GM21423 (cell line): ENCODE data around the gene BFSP2.
"Not testable (repeated sequence)": the region's sequence is repeated elsewhere in the genome, so short reads cannot be mapped to it uniquely, and the experiment has no call there.

Experiments
- ATAC-seq: cut with Tn5 transposase; IDR thresholded peaks from one replicate; pipeline ENCODE4 v1.9.1; 2021; ENCODE audit warnings: mild to moderate bottlenecking, moderate library complexity; ENCODE audit not compliant: unreplicated experiment

BFSP2 gene

GRCh38 chr3:133477487-133477886, 77.6 kb downstream of the BFSP2 start:
- peak; percentile 44 for ATAC-seq

- no peak for ATAC-seq
Measured at GRCh38 chr3:133478624-133479023, 78.8 kb downstream of the BFSP2 start.

- ATAC-seq = no peak
Measured at GRCh38 chr3:133479401-133479800, 79.5 kb downstream of the BFSP2 start.

DNA sequence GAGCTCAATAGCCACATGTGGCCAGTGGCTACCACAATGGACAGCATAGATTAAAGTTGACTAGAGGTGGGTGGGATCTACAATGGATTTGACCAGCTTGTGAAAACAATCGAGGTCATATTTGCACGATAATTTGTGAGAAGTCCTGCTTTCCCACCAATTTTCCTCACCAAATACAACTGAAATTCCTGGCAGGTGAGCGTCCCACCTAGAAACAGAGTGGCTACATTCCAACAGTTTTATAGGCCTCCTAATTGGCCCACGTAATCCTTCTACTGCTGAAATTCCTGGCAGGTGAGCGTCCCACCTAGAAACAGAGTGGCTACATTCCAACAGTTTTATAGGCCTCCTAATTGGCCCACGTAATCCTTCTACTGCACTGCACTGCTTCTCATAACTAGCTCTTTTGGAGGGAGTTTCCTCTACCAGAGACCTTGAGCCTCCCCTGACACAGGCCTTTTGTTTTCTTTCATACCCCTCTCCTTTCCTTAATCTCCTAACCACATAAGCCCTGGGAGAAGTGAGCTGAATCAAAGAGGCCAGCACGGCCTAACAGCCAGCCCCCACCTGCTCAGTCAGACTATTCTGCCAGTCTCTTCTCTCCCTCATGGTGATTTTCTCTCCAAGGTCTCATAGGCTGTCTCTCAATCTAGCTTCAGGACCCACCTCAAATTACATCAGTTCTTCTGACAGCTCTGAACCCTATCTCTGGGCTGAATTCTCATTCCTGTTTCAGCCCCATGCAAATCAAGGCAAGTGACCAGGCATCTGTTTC, 80.2 kb downstream of the BFSP2 start:
- peak; percentile 37 for ATAC-seq

GRCh38 chr3:133482474-133482873, 82.6 kb downstream of the BFSP2 start:
- not testable (repeated sequence) for ATAC-seq

- ATAC-seq = no peak
Measured at GRCh38 chr3:133486658-133487057, 86.8 kb downstream of the BFSP2 start.

GRCh38 chr3:133487204-133487603, 87.3 kb downstream of the BFSP2 start:
- no peak for ATAC-seq

DNA sequence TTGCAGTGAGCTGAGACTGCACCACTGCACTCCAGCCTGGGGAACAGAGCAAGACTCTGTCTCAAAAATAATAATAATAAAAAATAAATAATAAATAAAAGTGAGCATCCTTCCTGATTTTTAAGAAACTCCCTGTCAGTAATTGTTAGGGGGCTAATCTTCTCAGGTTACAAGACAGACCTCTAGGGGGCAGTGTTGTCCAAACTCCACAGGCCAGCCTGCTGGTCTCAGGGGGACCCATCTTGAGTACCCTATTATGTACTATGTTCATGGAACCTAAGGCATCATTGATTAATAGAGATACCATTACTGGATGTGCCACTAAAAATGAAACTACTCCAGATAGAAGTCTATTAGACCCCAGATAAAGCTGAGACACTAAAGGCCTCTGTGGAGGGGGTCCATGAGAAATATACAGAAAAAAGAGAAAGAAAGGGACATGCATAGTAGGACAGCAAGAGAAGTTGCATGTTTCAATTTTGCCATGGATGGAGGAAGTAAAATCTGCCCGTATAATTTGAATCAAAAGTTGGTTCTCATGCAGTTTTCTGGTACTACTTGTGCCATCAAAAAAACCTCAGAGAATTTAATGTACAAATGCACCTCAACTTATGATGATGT, 88.2 kb downstream of the BFSP2 start:
- no peak for ATAC-seq

- ATAC-seq = no peak
Measured at GRCh38 chr3:133488785-133489367, 89.0 kb downstream of the BFSP2 start.

- no peak for ATAC-seq
Measured at GRCh38 chr3:133489466-133490085, 89.7 kb downstream of the BFSP2 start.

DNA sequence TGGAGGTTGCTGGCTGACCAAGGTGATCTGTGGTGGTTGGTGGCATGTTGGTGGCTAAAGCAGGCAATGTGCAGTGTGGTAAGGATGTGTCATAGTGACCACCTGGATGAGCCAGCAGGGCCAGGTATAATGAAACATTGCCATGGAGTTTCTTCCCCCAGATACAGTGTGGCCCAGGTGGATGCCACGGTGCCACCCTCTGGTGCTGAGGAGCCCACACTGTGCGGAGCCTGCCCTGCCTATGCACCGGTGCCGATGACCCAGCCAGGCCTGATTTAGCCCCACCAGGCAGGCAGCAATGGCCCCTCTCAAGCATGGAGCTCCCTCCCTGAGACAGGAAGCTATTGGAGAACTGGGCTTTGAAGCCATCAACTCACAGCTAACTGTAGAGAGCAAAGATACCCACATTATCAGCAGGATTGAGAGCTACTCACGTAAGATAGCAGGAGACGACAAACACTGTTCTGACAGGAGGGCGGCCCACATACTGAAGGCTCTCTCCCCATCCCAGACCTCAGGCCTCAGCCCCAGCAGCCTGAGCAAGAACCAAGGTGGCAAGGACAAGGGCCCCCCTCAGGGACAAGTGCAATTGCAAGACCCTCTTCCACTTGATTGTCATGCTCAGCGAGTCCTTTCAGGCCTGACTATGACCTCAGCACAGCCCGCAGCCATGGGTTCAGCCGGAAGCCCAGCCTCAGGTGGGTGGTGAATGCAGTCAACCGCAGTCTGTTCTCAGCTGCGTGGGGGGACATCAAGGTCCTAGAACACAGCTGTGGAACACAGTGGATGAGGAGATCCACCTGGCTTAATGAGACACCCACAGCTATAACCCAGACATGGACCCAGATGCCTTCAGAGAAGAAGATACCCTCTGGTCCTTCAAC, 90.9 kb downstream of the BFSP2 start:
- ATAC-seq = peak; percentile 89

DNA sequence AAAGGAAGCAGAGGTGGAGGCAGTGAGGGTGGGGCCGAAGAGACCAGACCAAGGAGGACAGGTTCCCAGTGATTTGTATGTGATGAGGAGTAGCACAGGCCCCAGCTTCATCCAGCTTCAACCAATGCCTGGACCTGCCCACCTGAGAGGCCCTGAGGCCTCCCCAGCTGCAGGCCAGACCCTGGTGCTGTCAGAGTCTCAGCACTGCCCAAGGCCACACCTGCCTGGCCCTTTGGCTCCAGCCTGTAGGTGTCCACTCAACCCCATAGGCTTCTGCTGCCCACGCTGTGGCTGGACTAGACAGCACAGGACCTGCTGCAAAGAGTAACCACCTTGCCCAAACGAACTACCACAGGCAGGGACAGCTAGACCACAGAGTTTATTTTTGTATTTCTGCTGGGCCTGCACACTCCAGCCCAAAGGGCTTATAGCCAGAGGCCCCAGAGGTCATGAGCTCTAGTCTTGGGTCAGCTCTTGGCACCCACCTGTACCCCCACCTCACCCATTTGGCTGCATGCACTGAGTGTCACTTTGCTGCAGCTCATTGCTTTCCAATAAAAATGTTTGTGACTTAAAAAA, 91.7 kb downstream of the BFSP2 start:
- peak; percentile 17 for ATAC-seq

DNA sequence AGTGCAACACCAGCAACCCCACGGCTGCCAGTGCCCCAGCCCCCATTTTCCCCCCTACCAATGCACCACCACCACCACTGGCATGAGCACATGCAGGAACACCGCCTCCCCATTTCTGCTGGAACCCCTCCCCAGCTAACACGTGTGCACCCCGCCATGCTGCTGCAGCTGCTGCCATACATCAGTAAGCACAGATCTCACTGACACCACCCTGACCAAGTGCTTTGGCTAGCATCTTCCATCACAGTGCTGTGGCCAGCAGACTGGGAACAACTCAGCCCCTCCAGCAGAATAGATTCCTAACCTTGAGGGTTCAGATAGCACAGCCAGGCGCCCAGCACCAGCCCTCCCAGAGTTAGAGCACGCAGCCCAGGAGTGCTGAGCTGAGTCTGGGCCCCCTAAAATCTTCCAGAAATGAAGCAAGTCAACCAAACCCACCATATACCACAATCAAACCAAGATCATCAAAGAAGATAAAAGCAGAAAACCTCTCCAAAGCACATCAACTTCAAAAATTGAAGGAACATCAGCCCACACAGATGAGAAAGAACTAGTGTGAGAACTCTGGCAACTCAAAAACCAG, 92.4 kb downstream of the BFSP2 start:
- no peak for ATAC-seq

DNA sequence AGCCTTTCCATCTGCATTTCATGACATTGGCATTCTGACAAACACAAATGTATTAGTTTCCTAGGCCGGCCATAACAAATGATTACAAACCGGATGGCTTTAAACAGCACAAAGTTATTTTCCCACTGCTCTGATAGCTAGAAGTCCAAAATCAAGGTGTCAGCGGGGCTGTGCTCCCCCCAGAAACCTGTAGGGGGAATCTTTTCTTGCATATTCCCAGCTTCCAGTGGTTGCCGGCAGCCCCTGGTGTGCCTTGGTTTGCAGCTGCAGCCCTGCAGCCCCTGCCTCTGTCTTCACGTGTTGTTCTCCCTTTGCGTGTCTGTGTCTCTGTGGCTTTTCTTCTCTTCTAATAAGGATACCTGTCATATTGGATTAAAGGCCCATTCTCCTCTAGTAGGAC, 94.6 kb downstream of the BFSP2 start:
- no peak for ATAC-seq

- not testable (repeated sequence) for ATAC-seq
Measured at GRCh38 chr3:133502542-133502941, 102.7 kb downstream of the BFSP2 start.

GRCh38 chr3:133503409-133503808, 103.6 kb downstream of the BFSP2 start:
- no peak for ATAC-seq

- no peak for ATAC-seq
Measured at GRCh38 chr3:133504736-133505135, 104.9 kb downstream of the BFSP2 start.

- peak; percentile 38 for ATAC-seq
Measured at GRCh38 chr3:133505813-133506212, 106.0 kb downstream of the BFSP2 start.

DNA sequence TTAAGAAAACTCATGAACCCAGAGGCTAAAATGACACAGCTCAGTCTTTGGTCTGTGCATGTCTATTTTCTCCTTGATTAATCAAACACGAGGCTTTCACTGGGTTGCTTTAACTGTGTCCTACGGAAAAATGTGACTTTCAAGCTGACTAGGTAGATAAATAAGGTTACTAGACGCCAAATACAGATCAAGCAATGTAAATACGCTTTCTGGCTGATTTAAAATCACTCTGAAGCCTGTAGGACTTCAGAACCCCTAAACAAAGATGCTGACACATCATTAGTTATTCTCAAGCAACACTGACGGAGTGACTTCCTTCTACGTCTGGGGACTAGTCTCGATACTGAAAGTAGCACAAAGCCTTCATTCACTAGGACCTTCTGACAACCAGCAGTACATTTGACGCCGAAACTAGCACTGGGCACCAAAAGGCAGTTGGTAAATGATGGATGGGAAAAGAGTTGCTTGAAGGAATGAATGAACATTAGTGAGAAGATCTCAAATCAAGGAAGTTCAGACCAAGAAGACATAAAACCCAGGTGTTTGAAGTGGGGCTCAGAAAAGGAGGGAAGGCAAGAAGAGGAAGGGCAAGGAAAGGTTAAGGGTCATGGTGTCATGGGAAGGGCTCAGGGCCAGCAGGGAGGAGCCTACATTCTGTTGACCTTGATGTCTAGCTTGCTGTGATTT, 106.5 kb downstream of the BFSP2 start:
- peak; percentile 97 for ATAC-seq
